Fibroblast of skin of right quadriceps (primary cell): ENCODE measurements around the gene MBP.

Experiments used
- DNase-seq: peaks from one replicate; pipeline ENCODE4 v3.0.0-alpha.2; 2013

Gene MBP

DNA sequence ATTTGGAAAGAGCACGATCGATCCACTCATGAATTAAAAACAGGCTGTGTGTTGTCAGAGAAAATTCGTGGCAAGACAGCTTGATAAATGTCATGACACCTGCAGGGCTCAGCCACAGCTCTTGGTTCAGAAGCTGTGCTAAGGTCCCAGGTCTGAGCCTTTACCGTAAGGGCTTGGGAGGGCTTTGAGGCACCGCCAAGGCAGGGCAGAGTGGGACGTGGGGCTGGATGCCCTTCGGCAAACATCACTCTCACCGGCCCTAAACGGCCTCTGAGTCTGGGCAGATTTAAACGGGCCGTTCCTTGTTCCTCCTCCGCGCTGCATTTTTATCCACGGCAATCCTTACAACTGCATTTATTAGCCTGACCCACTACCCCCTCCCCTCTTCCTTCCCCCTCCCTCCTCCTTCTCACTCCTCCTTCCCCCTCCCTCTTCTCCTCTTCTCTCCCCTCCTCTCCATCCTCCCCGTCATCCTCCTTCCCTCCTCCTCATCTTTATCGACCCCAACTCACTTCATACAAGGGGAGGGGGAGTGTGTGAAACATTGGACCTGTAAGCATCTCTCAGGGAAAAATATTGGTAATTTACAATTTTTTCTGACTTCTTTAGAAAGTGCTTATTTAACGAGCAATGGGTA is 33.9 kb downstream of the MBP start:
- no peak for DNase-seq

DNA sequence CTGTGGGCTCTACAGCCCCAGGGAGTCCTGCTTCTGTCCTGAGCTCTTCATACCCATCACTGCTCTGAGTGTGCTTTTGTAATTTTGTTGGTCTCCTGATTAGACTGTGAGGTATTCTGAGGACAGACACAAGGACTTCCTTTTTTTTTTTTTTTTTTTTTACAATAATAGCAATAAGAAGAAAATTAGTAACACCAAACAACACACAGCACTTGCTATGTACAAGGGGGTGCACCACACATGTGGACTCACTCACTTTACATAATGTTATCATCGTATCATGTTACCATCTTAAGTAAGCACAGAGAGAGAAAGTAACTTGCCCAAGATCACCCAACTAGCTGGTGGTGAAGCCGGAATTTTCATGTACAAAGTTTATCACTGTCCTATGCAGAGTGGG is 34.6 kb downstream of the MBP start:
- peak; percentile 56 for DNase-seq

DNA sequence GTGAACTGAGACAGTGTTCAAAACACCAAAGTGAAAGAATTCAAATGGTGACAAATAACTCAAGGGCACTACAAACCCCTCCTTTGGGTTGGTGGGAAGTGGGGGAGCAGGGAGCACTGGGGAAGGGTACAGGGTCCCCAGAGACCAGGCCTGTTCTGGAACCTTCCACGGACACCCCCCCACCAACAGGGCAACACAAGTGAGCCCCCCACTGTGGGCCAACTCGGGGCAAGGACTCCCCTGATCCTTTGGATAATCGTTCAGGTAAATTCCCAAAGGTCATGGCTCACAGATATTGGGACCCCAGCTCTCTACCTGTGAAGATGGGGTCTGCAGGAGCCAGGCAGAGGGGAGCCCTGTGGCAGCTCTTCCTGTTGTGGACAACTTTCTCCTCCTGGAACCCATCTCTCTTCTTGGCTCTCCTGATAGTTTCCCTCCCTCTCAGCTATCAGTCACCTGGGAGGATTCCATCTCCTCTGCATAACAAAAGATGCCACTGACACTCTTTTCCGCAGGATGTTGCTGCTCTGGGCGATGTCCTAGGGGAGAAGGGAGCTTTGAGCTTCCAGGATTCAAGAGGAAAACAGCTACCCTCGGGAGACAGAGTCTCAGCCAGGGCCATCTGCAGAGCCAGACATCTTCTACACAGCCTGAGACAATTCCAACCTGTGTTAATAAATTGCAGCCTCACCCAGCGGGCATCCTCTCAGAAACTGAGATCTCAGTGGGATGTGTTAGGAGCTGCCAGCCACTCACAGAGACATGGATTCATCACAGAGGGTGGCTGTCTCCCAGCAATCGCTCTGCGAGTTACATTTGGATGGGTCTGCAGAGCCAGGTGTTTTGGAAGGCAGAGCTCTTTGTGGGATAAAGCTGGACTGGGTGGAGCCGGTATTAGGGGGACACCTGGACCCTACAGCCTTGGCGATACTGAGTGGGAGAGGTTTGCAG is 35.4 kb downstream of the MBP start:
- no peak for DNase-seq

DNA sequence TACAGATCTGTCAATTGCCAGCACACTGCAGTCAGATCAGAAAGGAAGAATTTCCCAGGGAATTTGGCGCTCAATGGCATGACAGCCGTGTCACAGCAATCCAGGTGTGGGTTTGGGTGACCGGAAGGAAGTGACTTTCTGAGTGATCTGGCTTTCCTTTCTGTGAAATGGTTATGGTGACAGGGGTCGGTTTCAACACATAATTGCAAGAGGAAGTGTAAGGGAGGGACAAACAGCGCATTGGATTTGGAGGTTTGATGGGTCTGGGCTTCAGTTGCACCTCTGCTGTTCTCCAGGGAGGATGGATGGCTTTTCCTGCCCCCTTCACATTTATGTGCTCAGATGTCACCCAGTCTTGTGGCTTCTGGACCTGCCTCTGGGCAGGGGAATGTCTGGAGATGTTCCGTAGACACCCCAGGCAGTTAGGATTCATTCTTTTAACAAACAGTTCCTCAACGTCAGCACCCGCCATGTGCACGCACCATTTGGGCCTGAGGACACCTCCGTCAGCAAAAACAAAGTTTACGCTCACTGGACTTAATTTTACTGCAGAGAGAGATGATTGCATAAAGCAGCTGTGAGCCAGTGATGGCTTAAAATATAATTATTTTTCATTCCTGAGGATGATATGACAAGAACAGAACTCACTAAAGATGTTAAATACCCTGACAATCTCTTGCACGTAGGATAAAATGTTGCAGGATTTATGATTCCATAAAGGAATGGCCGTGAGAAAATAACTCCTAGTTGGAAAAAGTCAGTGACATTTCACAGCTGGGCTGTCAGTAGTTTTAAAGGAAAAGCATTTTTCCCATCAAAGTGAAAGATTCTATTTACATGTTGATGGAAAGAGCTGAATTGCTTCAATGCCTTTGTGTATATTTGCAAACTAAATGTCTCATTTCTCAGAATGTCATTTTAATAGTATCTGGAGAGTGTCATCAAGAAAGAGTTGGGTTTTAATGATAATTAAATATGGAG is 36.9 kb downstream of the MBP start:
- DNase-seq = no peak

DNA sequence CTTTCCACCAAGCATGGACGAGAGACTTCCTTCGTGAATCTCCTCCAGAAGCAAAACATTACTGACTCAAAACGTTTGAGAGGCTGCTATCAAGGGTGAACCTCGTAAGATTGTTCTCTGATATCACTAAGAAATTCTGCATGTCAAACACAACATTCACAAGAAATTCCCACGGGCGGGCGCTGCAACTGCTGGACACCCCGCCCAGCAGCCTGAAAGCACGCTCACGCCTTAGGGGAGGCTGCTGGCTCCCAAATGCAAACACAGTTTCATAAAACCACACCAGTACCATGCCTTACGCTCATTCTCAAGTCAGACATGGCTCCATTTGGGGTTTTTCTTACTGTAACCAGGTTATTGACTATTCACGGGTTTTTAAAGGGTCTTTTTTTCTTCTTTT is 39.0 kb downstream of the MBP start:
- DNase-seq = no peak

DNA sequence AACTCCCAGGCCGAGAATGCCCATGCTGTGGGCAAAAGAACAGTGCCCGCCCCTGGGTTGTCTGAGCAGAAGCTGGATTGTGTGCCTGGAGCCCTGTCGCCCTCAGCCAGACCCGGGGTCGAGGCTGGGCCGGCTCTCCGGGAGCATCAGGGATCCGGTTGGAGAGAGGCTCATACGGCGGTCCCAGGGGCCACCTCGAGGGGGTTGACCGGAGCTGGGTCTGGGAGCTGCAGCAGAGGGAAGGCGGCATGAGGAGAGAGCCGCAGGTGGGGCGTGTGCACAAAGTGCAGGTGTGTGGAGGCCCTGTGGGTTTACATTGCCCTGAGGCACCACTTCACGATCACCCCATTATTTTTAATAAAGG is 39.5 kb downstream of the MBP start:
- DNase-seq = no peak

DNA sequence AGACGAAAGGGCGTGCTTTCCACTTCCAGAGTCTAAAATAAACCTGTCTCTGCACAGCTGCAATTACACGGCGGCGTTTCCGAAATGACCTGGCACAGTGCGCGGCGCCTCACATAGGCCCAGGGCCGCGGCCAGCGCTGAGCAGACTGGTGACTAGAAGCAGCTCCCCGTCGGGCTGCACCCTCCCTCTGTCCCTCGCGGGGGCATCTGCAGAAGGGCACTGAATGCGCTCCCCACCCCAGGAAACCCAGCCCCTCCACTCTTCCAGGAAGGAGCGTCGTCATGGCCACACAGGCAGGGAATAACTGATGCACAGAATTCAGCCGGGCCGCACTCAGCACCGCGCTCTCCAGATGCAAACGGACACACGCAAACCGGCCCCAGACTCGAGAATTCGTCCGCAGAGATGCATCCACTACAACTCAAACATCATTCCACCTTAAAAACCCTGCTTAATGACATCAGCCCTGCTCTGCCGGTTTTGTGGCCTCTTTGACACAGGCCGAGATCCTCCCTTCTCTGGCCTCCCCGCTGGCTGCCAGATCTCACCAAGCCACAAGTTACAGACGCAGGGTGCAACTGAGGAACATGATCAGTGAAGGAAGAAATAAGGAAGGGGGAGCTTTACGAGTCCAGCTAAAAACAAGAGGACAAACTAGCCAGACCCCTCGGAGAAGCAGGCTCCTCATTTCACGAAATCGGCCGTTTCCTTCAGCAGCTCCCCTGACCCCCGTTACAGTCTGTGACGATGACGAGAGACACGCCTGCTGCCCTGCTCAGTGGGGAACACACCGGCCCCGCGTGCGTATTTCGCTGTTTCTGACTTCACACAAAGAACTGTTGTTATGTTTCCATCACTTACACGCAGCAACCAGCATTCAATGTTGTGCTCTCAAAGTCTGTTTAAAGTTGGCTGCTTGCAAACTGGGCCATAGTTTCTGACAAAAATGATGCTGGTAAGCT is 40.2 kb downstream of the MBP start:
- DNase-seq = no peak

DNA sequence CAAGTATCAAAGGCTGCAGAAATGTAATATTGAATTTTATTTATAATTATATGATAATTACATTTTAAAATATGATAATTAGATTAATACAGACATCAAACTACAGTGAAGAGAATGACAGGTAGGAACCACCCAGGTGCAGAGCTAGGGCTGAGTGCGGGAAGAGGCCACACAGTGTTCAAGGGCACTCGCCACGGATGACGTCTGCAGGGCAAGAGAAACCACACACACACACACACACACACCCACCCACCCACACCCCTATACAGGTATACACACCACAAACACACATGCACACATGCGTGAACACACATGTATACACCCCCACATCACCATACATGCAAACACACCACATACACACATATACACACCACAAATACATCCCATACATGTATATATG is 41.2 kb downstream of the MBP start:
- no peak for DNase-seq

DNA sequence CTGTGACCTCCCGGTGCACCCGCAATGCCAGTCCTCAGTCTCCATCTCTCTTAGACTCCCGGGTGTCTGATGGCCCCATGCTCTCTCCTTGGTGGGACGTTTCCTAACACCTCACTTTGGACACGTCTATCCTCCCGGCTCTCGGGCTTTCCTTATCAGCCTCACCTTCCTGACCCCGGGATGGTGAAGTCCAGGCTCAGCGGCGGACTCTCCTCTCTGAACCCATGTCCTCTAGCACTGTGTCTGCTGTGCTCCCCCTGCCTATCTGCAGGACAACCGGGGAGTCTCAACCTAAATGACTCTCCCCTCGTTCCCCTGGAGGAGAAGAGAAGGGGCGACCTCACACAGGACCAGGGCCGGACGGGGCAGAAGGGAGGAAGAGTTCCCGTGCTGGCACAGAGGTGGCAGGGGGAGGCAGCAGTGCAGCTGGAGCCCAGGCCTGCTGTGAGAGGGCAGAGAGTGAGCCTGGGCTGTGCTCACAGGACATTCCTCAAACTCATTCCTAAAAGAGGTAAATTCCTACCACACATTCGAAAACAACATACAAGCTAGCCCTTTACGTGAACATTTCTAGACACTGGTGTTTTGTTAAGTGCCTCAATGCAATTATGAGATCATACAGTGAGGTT is 41.9 kb downstream of the MBP start:
- no peak for DNase-seq

DNA sequence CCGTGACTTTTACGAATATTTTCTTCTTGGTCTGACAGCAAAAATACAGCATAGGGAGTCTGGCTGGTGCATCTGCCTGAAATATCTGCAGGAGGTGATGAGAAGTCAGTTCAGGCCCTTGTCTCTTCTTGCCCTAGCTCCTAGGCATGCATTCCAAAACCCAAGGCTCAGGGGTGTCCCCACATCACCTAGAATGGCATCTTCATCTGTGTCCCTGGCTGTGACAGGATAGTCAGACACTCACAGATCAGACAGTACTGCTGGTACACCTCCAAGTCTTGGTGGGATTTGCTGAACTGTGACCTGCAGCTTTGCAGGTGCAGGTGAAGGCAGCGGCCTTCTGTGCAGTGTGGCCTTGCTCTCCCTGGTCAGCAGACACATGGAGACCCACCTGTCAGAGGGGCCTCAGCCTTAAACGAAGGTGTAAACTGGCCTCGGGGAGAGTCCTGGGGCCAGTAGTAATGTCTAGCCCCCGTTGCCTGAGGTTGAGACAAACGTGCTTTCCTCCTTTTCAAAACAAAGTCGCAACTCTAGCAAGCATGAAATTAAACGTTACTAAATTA is 42.8 kb downstream of the MBP start:
- DNase-seq = no peak

DNA sequence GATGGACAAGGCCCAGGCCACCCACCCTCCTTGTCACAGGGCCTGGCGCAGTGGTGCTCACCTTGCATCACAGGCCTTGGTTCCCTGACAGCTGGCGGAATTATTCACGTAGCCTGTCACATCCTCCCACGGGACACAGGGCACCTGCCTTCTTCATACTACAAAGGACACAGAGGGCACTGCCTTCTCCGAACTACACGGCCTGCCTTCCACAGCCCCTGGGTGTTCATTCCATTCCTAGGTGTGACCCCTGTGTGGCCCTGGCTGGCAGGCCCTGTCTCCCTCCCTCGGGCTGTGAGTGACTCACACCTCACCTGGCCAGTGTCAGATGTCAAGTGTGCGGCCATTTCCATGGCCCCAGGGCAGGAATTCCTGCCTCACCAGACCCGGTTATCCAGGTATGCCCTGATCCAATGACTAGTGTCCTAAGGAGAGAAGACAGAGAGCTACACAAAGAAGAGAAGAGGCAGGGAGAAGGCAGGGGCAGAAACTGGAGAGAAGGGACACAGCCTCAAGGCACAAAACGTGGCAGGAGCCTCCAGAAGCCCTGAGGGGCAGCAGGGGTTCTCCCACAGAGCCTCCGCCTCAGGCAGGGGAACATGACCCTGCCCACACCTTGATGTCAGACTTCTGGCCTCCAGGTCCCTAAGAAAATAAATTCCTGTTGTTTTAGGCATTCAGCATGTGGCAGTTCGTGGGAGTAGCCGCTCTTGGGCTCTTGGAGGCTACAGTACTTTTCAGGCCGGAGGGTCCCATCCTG is 43.4 kb downstream of the MBP start:
- DNase-seq = no peak

DNA sequence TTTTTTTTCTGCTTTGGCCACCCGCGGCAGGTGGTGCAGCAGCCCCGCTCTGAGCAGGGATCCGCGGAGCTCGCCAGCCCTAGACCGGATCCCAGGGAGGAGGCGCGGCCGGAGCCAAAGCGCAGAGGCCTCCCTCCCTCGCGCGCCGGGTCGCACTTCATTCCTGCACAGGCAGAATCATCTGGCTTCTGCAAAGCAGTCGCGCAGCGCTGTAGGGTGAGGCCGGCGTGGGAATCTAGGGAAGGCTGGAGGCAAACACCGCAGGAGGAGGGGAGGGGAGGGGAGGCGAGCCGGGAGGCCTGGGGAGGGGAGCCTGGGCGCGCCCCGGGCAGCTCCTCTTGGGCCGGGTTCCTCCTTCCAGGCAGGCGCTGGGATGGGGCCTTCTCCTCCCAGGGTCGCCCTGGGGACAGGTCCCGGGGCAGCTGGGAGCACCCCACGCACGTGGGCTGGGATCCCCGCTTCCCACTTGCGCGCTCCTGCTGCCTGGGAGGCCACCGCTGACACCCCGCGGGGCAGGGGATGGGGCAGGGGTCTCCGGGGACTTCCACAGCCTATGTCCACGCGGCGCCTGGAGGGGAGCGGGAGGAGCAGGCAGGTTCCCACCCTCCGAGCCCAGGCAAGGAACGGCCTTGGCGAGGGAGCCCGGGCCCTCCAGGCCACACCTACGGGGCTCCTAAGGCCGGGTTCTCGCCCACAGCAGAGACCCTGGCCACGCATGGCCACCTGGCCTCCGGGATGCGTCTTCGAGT is 45.0 kb downstream of the MBP start:
- peak; percentile 49 for DNase-seq

DNA sequence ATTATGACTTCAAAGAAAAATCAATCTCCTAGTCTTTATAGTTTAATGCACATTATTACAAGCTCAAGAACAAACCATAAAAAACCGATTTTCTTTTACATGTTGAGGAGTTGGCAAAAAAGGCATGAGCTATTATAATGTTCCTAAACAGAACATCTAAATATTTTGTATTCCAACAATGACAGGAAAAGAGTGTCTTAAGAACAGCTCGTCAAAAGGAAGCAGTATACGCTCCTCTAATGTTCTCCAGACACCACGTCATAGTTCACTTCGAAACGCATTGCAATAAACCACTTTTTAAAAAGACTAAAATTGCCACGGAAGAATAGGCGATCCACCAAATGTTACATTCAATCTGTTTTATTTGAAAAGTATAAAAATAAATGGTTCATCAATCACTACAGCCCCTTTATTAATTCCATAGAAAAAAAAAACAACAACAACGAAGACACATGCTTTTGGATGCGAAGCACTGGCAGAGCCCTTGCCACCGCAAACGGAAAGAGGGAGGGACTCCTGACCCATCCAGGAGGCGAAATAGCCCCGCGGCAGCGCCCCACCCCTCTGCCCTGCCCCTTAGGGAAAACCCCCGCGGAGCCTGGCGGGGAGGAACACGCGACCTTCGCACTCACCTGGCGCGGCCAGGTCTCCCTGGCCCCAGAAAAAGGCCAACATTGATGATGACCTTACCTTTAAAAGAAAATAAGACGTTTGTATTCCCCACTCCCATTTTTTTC is 45.8 kb downstream of the MBP start:
- DNase-seq = no peak

DNA sequence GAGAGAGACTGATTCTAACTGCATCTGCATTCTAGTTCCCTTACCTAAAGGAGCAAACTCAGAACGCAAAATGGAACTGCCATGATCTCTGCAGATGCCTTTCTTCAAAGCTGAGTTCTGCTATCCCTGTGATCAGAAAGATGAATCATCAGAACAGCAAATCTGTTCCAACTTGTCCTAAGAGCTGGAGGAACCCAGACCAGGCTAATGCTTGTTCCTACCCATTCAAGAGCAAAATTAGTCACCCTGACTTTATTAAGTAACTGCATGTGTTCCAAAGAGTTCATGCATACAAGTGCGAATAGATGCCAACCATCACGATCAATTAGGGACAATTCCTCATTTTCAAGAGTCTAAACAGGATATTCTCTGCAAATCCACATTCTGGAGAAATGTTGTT is 46.5 kb downstream of the MBP start:
- peak; percentile 58 for DNase-seq

DNA sequence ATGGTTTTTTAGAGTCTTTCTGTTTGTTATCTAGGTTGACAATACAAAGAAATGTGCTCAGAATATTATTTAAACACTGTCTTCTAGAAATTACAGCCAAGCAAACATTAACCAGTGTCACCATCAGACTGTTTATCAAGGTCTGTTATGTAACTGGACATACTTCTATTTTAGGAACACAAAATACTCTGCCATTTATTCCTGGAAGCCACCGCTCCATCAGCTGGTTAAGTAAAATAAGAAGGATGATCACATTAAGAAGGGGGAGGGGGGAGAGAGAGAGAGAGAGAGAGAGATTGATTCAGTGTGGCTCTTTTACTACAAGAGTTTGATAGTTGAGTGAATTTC is 47.9 kb downstream of the MBP start:
- no peak for DNase-seq

DNA sequence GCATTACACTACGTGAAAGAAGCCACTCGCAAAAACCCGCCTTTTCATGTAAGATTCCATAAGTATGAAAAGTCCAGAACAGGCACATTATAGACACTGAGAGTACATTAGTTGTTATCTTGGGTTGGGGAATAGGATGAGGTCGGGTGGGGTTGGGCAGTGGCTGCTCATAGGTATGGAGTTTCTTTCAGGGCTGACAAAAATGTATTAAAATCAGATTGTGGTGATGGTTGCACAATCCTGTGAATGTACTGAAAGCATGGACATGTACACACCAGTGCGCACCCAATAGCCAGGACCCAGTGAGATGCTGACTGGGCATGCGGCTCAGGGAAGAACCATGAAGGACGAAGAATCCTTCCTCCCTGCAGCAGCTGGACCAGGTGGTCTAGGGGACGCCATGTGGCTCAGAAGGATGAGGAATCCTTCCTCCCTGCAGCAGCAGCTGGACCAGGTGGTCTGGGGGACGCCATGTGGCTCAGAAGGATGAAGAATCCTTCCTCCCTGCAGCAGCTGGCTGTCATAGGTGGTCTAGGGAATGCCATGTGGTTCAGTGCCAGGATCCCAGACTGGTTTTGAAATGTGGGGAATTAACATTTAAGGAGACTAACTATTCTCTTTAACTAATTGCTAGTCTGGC is 50.1 kb downstream of the MBP start:
- DNase-seq = no peak

DNA sequence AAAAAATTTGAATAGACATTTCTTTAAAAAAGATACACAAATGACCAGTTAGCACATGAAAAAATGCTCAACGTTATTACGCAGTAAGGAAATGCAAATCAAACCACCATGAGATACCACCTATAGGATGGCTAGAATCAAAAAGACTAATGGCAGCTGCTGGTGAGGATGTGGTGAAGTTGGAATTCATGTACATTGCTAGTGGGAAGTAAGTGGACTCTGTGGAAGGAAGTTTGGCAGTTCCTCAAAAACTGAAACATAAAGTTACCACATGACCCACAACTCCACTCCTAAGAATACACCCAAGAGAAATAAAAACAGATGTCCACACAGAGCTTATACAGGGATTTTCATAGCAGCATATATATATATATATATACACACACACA is 51.2 kb downstream of the MBP start:
- DNase-seq = peak; percentile 90

DNA sequence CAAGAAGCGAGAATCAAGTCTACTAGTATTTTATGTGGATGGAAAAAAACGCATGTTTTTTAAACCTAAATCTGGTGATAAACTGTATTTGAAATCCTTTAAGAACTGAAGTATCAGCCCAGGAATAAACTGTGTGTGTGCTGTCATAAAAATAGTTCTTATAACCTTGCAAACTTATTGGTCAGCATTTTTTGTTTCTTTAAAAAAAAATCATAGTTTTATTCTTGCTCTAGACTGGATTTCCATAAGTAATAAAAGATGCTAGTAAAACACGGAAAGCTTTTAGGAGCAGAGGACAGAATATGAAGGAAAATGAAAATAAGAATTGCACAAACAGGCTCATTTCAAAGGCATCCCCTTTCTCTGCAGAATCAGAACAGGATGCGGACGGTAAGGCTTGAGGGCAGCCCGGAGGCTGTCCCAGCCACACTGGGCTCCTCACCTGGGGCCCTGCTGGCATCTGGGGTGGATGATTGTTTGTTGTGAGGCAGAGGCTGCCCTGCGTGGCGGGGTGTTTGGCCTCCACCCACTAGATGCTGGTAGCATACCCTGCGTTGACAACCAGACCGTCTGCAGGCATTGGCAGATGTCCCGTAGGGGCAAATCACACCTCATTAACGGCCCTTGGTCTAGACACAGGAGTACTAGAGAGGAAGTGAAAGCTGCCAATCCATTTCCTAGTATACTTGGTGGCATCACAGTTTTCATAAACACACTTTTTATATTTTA is 52.5 kb downstream of the MBP start:
- no peak for DNase-seq
